Activated CD4-positive, alpha-beta T cell treated with anti-CD3 and anti-CD28 coated beads, Interleukin-2, amount 10 ng/mL, durations not matched to agents 7 days and 5 days (primary cell): ENCODE measurements around the gene FAM186B. TPM values are rescaled to one million over a fixed set of nuclear protein-coding genes. Genes with fewer than 3 reads are reported as not detected.

Experiments used
- CTCF ChIA-PET: fragments of 350-600 bp; sonication (Branson Sonifier 250); formaldehyde crosslinking; loops from one replicate; lab custom pipeline; 2021; ENCODE audit warnings: antibody characterized with exemption; lab: Charles Lee
- POLR2A ChIA-PET: fragments of 350-600 bp; sonication (Branson Sonifier 250); formaldehyde crosslinking; loops from one replicate; lab custom pipeline; 2021; ENCODE audit warnings: antibody characterized with exemption; lab: Charles Lee
- DNase-seq: peaks from one replicate; pipeline ENCODE4 v3.0.0-alpha.2; 2020
- H3K27ac Mint-ChIP-seq: one replicate; pipeline ENCODE4 v1.8.0; 2021; ENCODE audit warnings: mild to moderate bottlenecking, moderate library complexity, mixed read lengths
- H3K27me3 Mint-ChIP-seq: one replicate; pipeline ENCODE4 v1.8.0; 2021; ENCODE audit warnings: mixed read lengths
- H3K36me3 Mint-ChIP-seq: one replicate; pipeline ENCODE4 v1.8.0; 2021; ENCODE audit warnings: low read depth, mixed read lengths
- H3K4me1 Mint-ChIP-seq: one replicate; pipeline ENCODE4 v1.8.0; 2021; ENCODE audit warnings: mixed read lengths
- H3K4me3 Mint-ChIP-seq: one replicate; pipeline ENCODE4 v1.8.0; 2021; ENCODE audit warnings: mild to moderate bottlenecking, moderate library complexity, mixed read lengths
- H3K9me3 Mint-ChIP-seq: one replicate; pipeline ENCODE4 v1.8.0; 2021; ENCODE audit warnings: mixed read lengths
- total RNA-seq, 2 experiments: library from RNA; stranded (reverse); gene quantifications; one replicate each; pipeline ENCODE4 v1.2.3, GENCODE V29; 2021

The FAM186B gene
- total RNA-seq, 2 experiments from 2014 or later, result 0.15 TPM

GRCh38 chr12:49632986-49633702 lies 27.7 kb upstream of the FAM186B start:
- POLR2A ChIA-PET, result no interaction called here
- no peak for DNase-seq
- CTCF ChIA-PET, result interaction anchor here (1.0 to 2.4 kb wide), 6 partner anchors 10 to 124 kb away, joined by 3 to 8 read pairs (median 6); partner anchors contain the start of genes PRPF40B and TMBIM6
- H3K36me3 Mint-ChIP-seq, result no peaks in the 10 kb centered on the region
- no peak overlapping the region for H3K27ac Mint-ChIP-seq
- H3K4me1 Mint-ChIP-seq, result peaks cover 12% of the 10 kb centered on the region
- no peaks in the 10 kb centered on the region for H3K9me3 Mint-ChIP-seq
- H3K27me3 Mint-ChIP-seq, result no peaks in the 10 kb centered on the region
- no peak overlapping the region for H3K4me3 Mint-ChIP-seq

DNA sequence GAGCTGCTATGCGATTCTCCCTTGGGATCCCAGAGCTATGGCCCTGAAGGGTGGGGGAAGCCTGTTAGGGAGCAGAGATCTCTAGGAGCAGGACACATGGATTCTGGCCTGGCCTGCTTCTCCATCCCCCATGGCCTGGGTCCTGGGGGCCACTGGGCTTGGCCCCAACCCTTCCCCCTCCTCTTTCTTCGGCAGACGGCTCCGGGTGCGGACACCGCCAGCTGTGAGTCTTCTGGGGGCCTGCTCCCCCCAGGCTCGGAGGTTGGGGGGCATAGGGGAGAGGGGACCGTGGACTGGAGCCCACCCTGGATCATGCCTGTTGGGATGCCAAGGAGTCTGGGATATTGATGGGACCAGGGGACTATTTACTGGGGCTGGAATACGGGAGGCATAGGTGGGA lies 27.0 kb upstream of the FAM186B start:
- CTCF ChIA-PET, result interaction anchor here (1.0 to 2.4 kb wide), 5 partner anchors 9 to 125 kb away, joined by 3 to 8 read pairs (median 4); partner anchors contain the start of gene PRPF40B

GRCh38 chr12:49631336-49631907 lies 26.0 kb upstream of the FAM186B start:
- ChIA-PET POLR2A (no interaction called here), CTCF (interaction anchor here (0.6 to 1.4 kb wide), 3 partner anchors 8 to 109 kb away, joined by 3 to 4 read pairs (median 4); partner anchors contain the start of gene PRPF40B)
- no peak overlapping the region for H3K27ac Mint-ChIP-seq
- no peak overlapping the region for H3K4me3 Mint-ChIP-seq
- H3K27me3 Mint-ChIP-seq, result no peaks in the 10 kb centered on the region
- no peaks in the 10 kb centered on the region for H3K9me3 Mint-ChIP-seq
- no peak for DNase-seq
- no peaks in the 10 kb centered on the region for H3K36me3 Mint-ChIP-seq
- H3K4me1 Mint-ChIP-seq, result peaks cover 4% of the 10 kb centered on the region

More for the DNA sequence above, 27.0 kb upstream of the FAM186B start:
- no peaks in the 10 kb centered on the region for H3K27me3 Mint-ChIP-seq
- no peak overlapping the region for H3K27ac Mint-ChIP-seq
- H3K36me3 Mint-ChIP-seq, result no peaks in the 10 kb centered on the region
- DNase-seq, result no peak
- peaks cover 12% of the 10 kb centered on the region for H3K4me1 Mint-ChIP-seq
- H3K4me3 Mint-ChIP-seq, result no peak overlapping the region
- H3K9me3 Mint-ChIP-seq, result no peaks in the 10 kb centered on the region
- POLR2A ChIA-PET, result no interaction called here

DNA sequence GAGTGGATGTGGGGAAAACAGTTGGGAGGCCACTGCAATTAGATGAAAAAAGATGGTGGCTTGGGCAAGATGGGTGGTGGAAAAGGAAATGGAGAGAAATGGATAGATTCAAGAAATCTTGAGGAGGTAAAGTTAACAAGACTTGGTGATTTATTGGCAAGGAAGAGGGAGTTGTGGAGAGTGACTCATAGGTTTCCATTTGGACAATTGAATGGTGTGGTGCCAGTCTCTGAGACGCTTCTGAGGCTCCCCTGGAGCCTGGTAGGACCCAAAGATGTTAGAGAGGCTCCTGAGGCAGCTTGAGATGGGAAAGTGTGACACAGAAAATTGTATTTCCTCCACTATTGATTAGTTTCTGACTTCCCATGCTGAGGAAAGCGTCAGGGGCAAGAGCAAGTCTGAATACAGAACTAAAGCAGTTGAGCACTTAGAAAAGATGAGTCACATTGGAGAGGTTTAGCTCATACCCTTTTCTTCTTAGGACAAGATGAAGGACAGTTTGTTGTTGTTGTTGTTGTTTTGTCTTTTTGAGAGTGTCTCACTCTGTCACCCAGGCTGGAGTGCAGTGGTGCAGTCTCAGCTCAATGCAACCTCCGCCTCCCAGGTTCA lies 22.4 kb upstream of the FAM186B start:
- Mint-ChIP-seq H3K27ac (no peak overlapping the region), H3K36me3 (no peaks in the 10 kb centered on the region), H3K4me3 (no peak overlapping the region), H3K27me3 (no peaks in the 10 kb centered on the region), H3K4me1 (peaks cover 9% of the 10 kb centered on the region), H3K9me3 (no peaks in the 10 kb centered on the region)
- ChIA-PET POLR2A (no interaction called here), CTCF (interaction anchor here (0.6 to 3.4 kb wide), 8 partner anchors 9 to 404 kb away, joined by 3 to 21 read pairs (median 4); partner anchors contain the start of gene TMBIM6)
- no peak for DNase-seq

DNA sequence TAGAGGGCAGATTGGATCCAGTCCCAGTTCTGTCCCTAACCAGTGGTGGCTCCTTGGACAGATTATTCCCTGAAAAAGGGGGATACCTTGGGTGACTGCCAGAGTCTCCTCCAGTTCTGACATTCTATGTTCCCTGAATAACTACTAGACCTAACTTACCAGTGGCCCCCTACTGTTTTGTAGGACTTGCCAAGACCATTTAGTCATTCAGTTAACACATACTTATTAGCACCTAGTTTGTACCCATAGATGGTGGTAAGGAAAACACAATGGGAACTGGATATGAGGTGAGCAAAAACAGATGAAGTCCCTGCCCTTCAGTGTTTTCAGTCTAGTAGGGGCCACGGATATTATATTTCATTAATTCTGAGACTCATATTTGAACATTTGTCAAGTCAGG lies 21.4 kb upstream of the FAM186B start:
- no peak for DNase-seq
- ChIA-PET POLR2A (no interaction called here), CTCF (interaction anchor here (1.3 to 3.4 kb wide), 2 partner anchors 11 to 91 kb away, joined by 3 to 21 read pairs; no protein-coding TSS in a partner anchor)
- Mint-ChIP-seq H3K4me3 (no peak overlapping the region), H3K27ac (no peak overlapping the region), H3K36me3 (no peaks in the 10 kb centered on the region), H3K27me3 (no peaks in the 10 kb centered on the region), H3K9me3 (no peaks in the 10 kb centered on the region), H3K4me1 (peaks cover 17% of the 10 kb centered on the region)

DNA sequence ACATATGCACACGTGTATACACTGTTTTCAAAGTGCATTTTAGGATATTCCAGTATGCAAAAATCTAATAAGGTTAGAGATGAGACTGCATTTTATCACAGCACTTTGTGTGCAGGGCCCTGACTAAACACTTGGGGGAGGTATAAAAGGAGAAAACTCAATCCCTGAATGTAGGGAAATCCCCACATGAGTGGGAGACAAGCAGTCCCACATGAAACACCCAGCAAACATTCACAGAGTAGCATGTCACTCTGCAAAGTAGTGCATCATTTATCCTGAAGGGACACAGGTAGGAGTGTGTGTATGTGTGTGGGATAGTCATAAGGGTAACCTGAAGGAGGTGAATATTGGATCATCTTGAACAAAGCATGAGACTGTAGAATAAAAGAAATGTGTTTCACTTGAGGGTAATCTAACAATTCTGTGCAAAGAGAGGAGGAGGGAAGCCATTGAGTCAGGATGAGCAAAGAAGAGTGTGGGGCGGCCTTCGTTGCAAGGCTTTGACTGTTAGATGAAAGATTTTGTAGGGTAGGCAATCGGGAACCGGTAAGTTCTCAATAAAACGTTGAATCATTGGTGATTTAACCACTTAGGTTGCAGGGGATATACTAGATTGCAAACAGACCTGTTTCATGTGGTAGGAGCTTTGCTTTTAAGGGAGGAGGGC lies 20.9 kb upstream of the FAM186B start:
- no peak overlapping the region for H3K27ac Mint-ChIP-seq
- no peaks in the 10 kb centered on the region for H3K36me3 Mint-ChIP-seq
- POLR2A ChIA-PET, result no interaction called here
- CTCF ChIA-PET, result interaction anchor here (0.8 to 3.4 kb wide), 2 partner anchors 11 to 115 kb away, joined by 3 to 21 read pairs; partner anchors contain the start of gene TMBIM6
- H3K4me3 Mint-ChIP-seq, result no peak overlapping the region
- no peak for DNase-seq
- no peaks in the 10 kb centered on the region for H3K9me3 Mint-ChIP-seq
- H3K27me3 Mint-ChIP-seq, result peaks cover under 1% of the 10 kb centered on the region
- H3K4me1 Mint-ChIP-seq, result peaks cover 23% of the 10 kb centered on the region

GRCh38 chr12:49624921-49625577 lies 19.6 kb upstream of the FAM186B start:
- H3K4me1 Mint-ChIP-seq, result peaks cover 30% of the 10 kb centered on the region
- ChIA-PET CTCF (interaction anchor here (0.6 to 1.6 kb wide), 3 partner anchors 29 to 390 kb away, joined by 3 to 5 read pairs (median 3); partner anchors contain the start of gene TMBIM6), POLR2A (no interaction called here)
- H3K9me3 Mint-ChIP-seq, result no peaks in the 10 kb centered on the region
- H3K36me3 Mint-ChIP-seq, result no peaks in the 10 kb centered on the region
- H3K27me3 Mint-ChIP-seq, result peaks cover 8% of the 10 kb centered on the region
- no peak overlapping the region for H3K27ac Mint-ChIP-seq
- DNase-seq, result no peak
- peak overlapping the region; percentile 21 for H3K4me3 Mint-ChIP-seq

- H3K4me1 Mint-ChIP-seq, result peaks cover 34% of the 10 kb centered on the region
- no peaks in the 10 kb centered on the region for H3K9me3 Mint-ChIP-seq
- peak; percentile 84 for DNase-seq
- H3K36me3 Mint-ChIP-seq, result no peaks in the 10 kb centered on the region
- H3K4me3 Mint-ChIP-seq, result peak within 1 kb of the TSS; percentile 81
- ChIA-PET CTCF (interaction anchor here (0.6 to 2.3 kb wide), 12 partner anchors 8 to 200 kb away, joined by 3 to 12 read pairs (median 6); partner anchors contain the start of gene TMBIM6), POLR2A (interaction anchor here (0.6 kb wide), 2 partner anchors 118 to 493 kb away, joined by 3 to 4 read pairs; partner anchors contain the start of gene TMBIM6)
- H3K27ac Mint-ChIP-seq, result peak within 1 kb of the TSS; percentile 91
- peaks cover 21% of the 10 kb centered on the region for H3K27me3 Mint-ChIP-seq
Observed at GRCh38 chr12:49623142-49623904, 17.9 kb upstream of the FAM186B start, which contains the start of gene PRPF40B. Gene PRPF40B (plus strand): TSS chr12:49623561. CDS start chr12:49623591, 30 bp downstream.

DNA sequence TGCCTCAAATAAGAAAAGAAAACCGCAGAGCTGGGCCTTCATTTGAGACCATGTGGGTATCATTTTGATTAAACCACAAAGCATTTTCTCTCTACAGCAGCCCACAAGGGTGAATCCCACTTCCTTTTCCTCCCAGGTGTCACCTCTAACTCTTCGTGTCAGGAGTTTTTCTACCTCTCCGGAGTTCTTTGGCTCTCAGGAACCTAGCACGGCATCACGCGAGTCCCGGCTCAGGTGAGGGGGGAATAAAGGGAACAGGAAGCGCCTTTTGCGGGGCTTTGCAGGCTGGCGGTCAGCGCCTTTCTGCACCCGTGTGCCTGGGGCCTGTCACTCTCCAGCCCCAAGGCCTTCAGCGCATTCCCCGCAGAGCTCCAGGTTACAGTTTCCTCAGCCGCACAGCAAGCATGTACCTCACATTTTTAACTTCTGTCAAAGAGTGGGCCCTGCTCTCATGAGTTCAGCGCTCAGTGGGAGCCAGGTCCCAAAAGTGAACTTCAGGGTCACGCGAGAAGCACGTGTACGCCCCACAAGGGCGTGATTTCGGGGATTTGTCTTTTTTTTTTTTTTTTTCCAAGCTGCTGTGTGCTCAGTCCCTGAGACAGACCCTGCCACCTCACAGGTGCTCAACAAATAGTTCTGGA lies 17.2 kb upstream of the FAM186B start:
- H3K36me3 Mint-ChIP-seq, result no peaks in the 10 kb centered on the region
- peaks cover 26% of the 10 kb centered on the region for H3K27me3 Mint-ChIP-seq
- peaks cover 35% of the 10 kb centered on the region for H3K4me1 Mint-ChIP-seq
- ChIA-PET POLR2A (interaction anchor here (0.6 kb wide), 1 partner anchor 85 kb away, joined by 5 read pairs; no protein-coding TSS in a partner anchor), CTCF (interaction anchor here (0.9 to 2.3 kb wide), 11 partner anchors 9 to 123 kb away, joined by 3 to 12 read pairs (median 6); partner anchors contain the start of gene TMBIM6)
- peak overlapping the region; percentile 81 for H3K4me3 Mint-ChIP-seq
- no peaks in the 10 kb centered on the region for H3K9me3 Mint-ChIP-seq
- peak overlapping the region; percentile 91 for H3K27ac Mint-ChIP-seq
- DNase-seq, result peak; percentile 71

- ChIA-PET CTCF (interaction anchor here (0.9 to 2.3 kb wide), 6 partner anchors 15 to 123 kb away, joined by 3 to 12 read pairs (median 4); no protein-coding TSS in a partner anchor), POLR2A (interaction anchor here (0.6 kb wide), 1 partner anchor 84 kb away, joined by 5 read pairs; no protein-coding TSS in a partner anchor)
- H3K36me3 Mint-ChIP-seq, result no peaks in the 10 kb centered on the region
- no peaks in the 10 kb centered on the region for H3K9me3 Mint-ChIP-seq
- DNase-seq, result no peak
- peak overlapping the region; percentile 91 for H3K27ac Mint-ChIP-seq
- peak overlapping the region; percentile 81 for H3K4me3 Mint-ChIP-seq
- peaks cover 35% of the 10 kb centered on the region for H3K4me1 Mint-ChIP-seq
- H3K27me3 Mint-ChIP-seq, result peaks cover 28% of the 10 kb centered on the region
Observed at GRCh38 chr12:49621651-49622500, 16.4 kb upstream of the FAM186B start.
